Mammary epithelial cell (primary cell): ENCODE data around the gene GLT8D2.

Source experiments
- EZH2 ChIP-seq: IDR thresholded peaks from 2 replicates; pipeline ENCODE4 v1.6.1; 2012; ENCODE audit warnings: low read length, inconsistent platforms, borderline replicate concordance
- TF ChIP-seq, protein P1 (sequence below), 2 donors: IDR thresholded peaks in 1 of 2; conservative IDR thresholded peaks in 1 of 2; 2 replicates each; pipeline ENCODE4 v1.5.1; 2011 to 2012; ENCODE audit warnings: inconsistent platforms in 2 of 2, low read length in 2 of 2, mild to moderate bottlenecking in 2 of 2, control low read depth in 1 of 2, low read depth in 1 of 2; ENCODE audit not compliant: insufficient read depth in 1 of 2; ENCODE audit errors: extremely low read depth in 1 of 2

DNA sequence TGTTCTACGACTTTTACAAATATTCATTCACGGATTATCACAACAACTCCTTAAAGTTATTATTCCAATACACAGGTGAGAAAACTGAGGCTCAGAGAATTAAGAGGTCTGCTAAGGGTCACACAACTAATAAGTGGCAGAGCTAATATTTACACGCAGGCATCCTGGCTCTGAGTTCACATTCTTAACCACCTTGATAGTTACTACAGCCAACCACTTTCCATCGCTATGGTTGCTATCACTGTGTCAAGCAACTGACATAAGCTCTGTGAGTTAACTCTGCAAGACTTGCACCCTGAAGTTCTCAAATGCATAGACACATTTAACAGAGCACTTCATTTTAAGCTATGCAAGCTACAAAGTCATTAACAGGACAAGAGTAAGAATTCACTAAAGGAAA lies 3.7 kb downstream of the GLT8D2 start:
- TF ChIP-seq, protein P1, sequence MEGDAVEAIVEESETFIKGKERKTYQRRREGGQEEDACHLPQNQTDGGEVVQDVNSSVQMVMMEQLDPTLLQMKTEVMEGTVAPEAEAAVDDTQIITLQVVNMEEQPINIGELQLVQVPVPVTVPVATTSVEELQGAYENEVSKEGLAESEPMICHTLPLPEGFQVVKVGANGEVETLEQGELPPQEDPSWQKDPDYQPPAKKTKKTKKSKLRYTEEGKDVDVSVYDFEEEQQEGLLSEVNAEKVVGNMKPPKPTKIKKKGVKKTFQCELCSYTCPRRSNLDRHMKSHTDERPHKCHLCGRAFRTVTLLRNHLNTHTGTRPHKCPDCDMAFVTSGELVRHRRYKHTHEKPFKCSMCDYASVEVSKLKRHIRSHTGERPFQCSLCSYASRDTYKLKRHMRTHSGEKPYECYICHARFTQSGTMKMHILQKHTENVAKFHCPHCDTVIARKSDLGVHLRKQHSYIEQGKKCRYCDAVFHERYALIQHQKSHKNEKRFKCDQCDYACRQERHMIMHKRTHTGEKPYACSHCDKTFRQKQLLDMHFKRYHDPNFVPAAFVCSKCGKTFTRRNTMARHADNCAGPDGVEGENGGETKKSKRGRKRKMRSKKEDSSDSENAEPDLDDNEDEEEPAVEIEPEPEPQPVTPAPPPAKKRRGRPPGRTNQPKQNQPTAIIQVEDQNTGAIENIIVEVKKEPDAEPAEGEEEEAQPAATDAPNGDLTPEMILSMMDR (conservative IDR thresholded peaks at IDR 0.05 in 1 of 2, IDR thresholded peaks at IDR 0.05 in 1 of 2; ENCODE audit: extremely low read depth in 1 of 2, insufficient read depth in 1 of 2, low read depth in 1 of 2, low read length in 2 of 2), result no peak
- no peak for TF ChIP-seq EZH2
